ENCODE data around the gene SSBP1.

GRCh38 chr7:141699860-141700259, 38.3 kb upstream of the SSBP1 start:
- no peak for TF ChIP-seq CTCF (IDR thresholded peaks at IDR 0.05)
- no peak for TF ChIP-seq POLR2A (IDR thresholded peaks at IDR 0.05)
- no peak for TF ChIP-seq POLR2AphosphoS5 (IDR thresholded peaks at IDR 0.05)
